ENCODE measurements around the gene TGIF2. TPM values are rescaled to one million over a fixed set of nuclear protein-coding genes. Genes with fewer than 3 reads are reported as not detected.

Gene TGIF2
- total and polyA plus RNA-seq, 2 of the 4 experiments (the other 2 are of a cell fraction), result 9.7 to 12.7 TPM

GRCh38 chr20:36628076-36628475, 54.7 kb downstream of the TGIF2 start:
- no peaks in the 10 kb centered on the region for H3K9me3 ChIP-seq (ENCODE audit: control insufficient read depth, insufficient read depth, low read length)
- no peak overlapping the region for H4K91ac ChIP-seq (ENCODE audit: insufficient read depth, low read depth, low read length)
- no peak overlapping the region for H3K4me2 ChIP-seq (ENCODE audit: low read depth, low read length)
- no peaks in the 10 kb centered on the region for H4K20me1 ChIP-seq (ENCODE audit: insufficient read depth, low read length)
- no peak overlapping the region for H4K8ac ChIP-seq (ENCODE audit: low read depth in 2 of 2, low read length in 2 of 2)
- no peaks in the 10 kb centered on the region for H3K79me1 ChIP-seq (ENCODE audit: low read depth in 1 of 2, low read length in 2 of 2)
- no peaks in the 10 kb centered on the region for H3K27me3 ChIP-seq (ENCODE audit: control insufficient read depth, insufficient read depth, low read length)
- TF ChIP-seq RCOR1 (IDR thresholded peaks at IDR 0.05; ENCODE audit: insufficient replicate concordance, low read length) (no peak), POLR2A (IDR thresholded peaks at IDR 0.05; ENCODE audit: low read depth, low read length) (no peak), CEBPB (IDR thresholded peaks at IDR 0.05; ENCODE audit: low read depth, low read length) (peak; percentile 77), USF2 (IDR thresholded peaks at IDR 0.05; ENCODE audit: low read depth, low read length) (no peak), SMC3 (IDR thresholded peaks at IDR 0.05; ENCODE audit: low read depth, low read length) (no peak), ELK1 (IDR thresholded peaks at IDR 0.05; ENCODE audit: borderline replicate concordance, low read depth, low read length) (no peak)
- BruUV-seq (replicated peaks), result no TSS peak
- dilution Hi-C loops (cut with HindIII; ENCODE audit: low sequenced_read_pairs, unreplicated experiment) (no loop called here), intact Hi-C loops (cut with micrococcal nuclease) (no loop called here), in situ Hi-C loops (cut with MboI; ENCODE audit: low sequenced_read_pairs) (no loop called here)
- ChIA-PET CTCF (no interaction called here), POLR2A (ENCODE audit: unreplicated experiment) (no interaction called here)
- H3K4me3 ChIP-seq (ENCODE audit: insufficient read depth, low read depth, low read length), result no peak overlapping the region
- no peak overlapping the region for H2BK5ac ChIP-seq (ENCODE audit: low read depth, low read length, poor library complexity, severe bottlenecking)
- 86% methylated on average over 2 of the region's 7 CpGs; no CpG with 5 or more reads in 1 of the 2 experiments for WGBS, 2 experiments (ENCODE audit: extremely low coverage in 2 of 2, insufficient read length in 1 of 2)
- no peak overlapping the region for H3K56ac ChIP-seq (ENCODE audit: extremely low read depth, insufficient read depth, low read length)
- no peak overlapping the region for H3K4ac ChIP-seq (ENCODE audit: low read depth, low read length)
- no peak overlapping the region for H3K14ac ChIP-seq (replicated peaks; ENCODE audit: low read depth, low read length)
- no peak overlapping the region for H3K9ac ChIP-seq (ENCODE audit: low read depth, low read length)
- H2AFZ ChIP-seq (replicated peaks; ENCODE audit: low read length, poor library complexity), result no peak overlapping the region
- no peak overlapping the region for H2AK9ac ChIP-seq (replicated peaks; ENCODE audit: low read depth, low read length, poor library complexity)
- peak; percentile 41 for DNase-seq
- H4K5ac ChIP-seq (ENCODE audit: low read depth, low read length), result no peak overlapping the region
- no peak overlapping the region for H3K18ac ChIP-seq (ENCODE audit: low read depth, low read length)
- H3K23ac ChIP-seq (ENCODE audit: low read depth, low read length), result no peak overlapping the region
- H2BK15ac ChIP-seq (ENCODE audit: low read depth, low read length), result no peak overlapping the region
- ATAC-seq (ENCODE audit: low read depth), result no peak
- no peak overlapping the region for H3K27ac ChIP-seq (ENCODE audit: insufficient read depth, low read length)
- H3K4me1 ChIP-seq (ENCODE audit: control insufficient read depth, insufficient read depth, low read length), result no peaks in the 10 kb centered on the region; the same call in 1 of the 2 replicates
- no peaks in the 10 kb centered on the region for H3K36me3 ChIP-seq (ENCODE audit: control insufficient read depth, insufficient read depth, low read length)
- H2BK120ac ChIP-seq (ENCODE audit: low read depth, low read length), result no peak overlapping the region
- H2BK20ac ChIP-seq (ENCODE audit: low read depth, low read length), result no peak overlapping the region
- H2AK5ac ChIP-seq (ENCODE audit: low read depth, low read length), result no peak overlapping the region
- H3K9me1 ChIP-seq (ENCODE audit: insufficient read depth, low read length), result no peaks in the 10 kb centered on the region

Data from IMR-90 (cell line).